Activated CD8-positive, alpha-beta memory T cell treated with anti-CD3 and anti-CD28 coated beads, Interleukin-2, amount 50 U/mL, for 1 hour (primary cell): ENCODE data around the gene TECPR2.

Experiments used
- DNase-seq: peaks from one replicate; pipeline ENCODE4 v3.0.0-alpha.2; 2020; ENCODE audit errors: extremely low read depth

Gene TECPR2

DNA sequence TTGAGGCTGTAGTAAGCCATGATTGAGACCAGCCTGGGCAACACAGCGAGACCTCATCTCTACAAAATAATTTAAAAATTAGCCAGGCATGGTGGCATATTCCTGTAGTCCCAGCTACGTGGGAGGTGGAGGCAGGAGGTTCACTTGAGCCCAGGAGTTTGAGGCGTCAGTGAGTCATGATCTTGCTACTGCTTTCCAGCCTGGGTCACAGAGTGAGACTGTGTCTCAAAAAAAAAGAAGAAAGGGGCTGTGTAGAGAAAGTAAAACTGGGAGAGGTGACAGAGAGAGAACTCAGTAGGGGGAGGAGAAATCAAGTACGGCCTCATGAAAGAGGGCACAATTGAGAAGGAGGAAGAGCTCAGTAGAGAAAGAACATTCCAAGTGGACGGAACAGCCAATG is 12.4 kb downstream of the TECPR2 start:
- DNase-seq = no peak

DNA sequence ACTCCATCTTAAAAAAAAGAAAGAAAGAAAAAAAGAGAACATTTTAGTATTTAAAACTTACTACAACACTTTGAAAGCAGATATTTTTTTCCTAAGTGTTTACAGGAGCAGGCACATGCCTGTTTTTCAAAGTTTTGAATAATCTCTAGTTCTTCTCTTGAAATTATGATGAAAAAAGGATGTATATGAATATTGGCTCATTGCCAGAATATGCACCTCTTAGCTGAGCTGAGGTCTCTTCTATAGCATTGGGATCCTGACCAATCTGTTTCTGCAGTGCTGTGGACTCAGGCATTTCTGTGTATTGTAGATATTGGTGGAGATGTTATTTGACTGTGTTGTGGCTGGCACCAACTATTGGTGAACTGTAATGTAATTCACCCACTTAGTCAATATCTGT is 15.0 kb downstream of the TECPR2 start:
- no peak for DNase-seq

DNA sequence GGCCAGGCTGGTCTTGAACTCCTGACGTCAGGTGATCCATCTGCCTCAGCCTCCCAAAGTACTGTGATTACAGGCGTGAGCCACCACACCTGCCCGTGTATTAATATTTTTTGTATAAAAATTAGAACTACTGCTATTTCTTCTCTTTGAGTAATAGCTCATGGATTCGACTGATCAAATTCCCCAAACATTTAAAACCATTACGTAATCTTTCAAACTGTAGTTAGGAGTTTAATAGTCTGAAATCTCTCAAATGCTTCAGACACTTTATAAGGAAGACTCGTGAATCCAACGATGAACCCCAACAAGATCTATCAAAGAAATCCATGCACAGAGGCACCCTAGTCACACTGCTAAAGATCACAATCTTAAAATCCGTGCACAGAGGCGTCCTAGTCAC is 16.1 kb downstream of the TECPR2 start:
- no peak for DNase-seq

DNA sequence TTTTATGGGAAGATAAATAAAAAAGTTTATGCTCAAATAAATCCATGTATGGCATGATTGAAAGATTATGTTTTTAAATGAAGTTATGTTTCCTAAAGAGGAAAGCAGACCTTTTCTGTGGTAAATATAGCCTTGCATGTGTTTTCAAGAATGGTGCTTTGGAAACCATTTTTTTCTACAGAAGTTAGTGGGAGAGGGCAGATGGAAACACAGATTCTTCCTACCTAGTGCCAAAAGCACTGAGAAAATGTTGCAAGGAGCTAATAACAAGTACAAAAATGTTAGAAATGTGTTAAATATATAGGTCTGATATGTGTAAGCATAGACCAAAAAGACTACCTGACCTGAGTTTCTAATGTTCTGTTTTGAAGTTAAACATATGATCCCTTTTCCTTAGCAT is 24.3 kb downstream of the TECPR2 start:
- no peak for DNase-seq

DNA sequence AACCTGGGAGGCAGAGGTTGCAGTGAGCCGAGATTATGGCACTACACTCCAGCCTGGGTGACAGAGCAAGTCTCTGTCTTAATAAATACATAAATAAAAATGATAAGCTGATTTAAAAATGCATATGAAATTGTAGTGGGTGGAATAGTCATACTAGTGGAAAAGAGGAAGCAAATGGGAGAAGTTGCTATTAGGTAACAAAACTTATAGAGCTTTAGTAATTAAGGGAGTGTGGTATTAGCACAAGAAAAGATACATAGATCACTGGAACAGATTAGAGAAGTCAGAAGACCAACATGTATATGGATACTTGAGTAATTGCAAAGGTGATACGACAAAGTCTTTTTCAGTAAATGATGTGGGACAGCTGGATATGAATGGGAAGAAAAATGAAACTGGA is 26.5 kb downstream of the TECPR2 start:
- no peak for DNase-seq

DNA sequence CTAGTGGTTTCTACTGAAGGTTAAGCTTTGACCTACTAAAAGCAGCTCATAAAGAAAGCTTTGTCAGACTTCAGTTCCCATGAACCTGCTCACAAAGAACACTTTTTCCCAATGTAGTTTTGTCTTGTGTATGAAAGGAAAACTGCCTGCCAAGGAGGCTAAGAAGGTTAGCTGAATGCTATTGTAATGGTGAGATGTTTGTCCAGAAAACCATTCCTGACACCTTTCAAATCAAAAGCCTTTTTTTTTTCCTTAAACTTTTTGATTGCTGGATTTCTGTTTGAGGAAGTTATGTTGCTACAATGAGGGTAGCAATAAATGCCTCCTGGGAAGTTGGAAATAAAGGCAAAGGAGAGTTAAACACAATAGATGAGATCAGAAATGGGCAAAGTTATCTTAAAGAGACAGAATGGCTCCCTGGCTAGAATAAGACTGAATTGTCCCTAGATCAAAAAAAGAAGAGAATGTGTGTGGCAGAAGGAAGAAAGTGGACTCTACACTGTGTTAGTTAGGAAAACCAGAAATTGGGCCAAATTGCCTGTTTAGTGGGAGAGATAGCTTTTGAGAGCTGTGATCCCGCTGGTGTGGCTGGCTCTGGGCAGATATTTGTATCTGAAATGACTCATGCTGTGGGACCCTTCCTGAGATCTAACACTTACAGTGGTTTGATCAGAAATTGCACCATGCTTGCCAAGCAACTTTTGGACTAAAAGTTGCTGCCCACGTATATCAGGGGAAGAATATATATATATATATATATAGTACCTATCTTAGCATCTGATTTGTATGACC is 27.5 kb downstream of the TECPR2 start:
- no peak for DNase-seq

DNA sequence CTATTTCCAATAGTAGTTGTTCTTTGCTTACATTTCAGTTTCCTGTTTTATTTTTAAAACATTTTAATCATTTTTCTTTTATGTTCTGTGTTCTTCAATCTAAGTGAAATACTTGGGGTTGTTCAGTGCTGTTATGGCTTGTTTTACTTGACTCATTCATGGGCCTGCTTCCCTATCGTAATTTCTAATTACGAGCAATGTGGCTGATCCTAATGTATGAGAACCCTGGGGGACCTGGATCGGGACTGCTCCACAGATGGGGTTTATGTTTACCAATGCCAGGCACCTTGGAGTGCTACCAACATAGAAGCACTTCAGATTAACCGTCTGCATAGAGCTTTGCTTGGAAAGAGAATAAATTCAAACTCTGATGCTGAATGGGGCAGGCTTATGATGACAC is 29.8 kb downstream of the TECPR2 start:
- no peak for DNase-seq

DNA sequence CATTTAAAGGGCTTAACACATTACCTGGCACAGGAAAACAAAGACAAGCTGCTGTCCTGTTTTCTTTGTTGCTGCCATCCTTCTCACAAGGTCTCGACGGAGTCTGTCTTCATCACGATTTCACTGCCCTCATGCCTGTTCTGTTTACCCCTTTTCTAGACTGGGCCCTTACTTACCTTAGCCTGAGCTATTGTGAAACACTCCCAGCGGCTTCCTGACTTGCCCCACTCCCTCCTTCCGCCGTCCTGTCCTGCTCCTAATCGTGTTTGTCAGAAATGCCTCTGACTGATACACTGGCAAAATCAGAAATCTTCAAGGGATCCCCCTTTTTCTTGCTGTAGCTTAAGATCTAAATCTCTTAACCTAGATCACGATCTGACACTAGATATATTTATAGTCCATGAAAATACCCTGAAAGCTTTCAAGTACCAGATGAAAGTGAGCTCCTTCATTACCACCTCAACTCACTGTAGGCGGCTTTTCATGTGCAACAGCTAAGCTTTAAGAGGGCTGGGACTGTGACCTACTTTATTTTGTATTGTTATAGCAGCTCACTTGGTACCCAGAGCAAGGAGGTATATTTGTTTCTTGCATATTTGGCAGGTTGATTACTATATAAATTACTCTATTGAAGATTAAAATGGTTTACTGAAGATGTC is 32.1 kb downstream of the TECPR2 start:
- no peak for DNase-seq

DNA sequence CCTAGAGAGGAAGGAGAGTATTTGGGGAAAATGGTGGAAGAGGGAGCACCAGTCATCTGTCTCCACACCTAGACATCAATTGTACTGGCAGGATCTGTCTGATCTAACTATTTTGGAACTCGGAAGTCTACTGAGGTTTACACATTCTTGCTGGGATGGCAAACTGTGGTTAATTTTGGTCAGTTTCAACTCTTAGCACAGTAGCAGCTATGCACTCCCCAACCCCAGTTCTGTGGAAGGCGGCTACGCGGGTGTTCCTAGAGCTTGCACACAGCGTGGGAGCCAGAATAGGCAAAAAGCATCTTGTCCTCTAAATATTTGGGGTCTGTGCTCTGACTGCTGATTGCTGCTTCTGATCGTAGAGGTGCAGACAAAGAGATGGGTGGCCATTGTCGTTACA is 33.8 kb downstream of the TECPR2 start:
- no peak for DNase-seq

DNA sequence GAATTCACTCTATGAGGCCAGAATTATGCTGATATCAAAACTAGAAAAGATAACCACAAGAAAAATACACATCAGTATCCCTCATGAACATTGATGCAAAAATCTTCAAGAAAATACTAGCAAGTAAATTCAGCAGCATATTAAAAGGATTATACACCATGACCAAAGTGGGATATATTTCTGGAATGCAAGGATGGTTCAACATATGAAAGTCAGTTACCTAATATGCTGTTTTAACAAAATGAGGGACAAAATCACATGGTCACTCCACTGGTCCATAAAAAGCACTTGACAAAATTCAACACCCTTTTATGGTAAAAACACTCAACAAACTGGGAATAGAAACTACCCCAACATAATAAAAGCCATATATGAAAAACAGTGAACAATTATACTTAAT is 40.3 kb downstream of the TECPR2 start:
- DNase-seq = no peak

DNA sequence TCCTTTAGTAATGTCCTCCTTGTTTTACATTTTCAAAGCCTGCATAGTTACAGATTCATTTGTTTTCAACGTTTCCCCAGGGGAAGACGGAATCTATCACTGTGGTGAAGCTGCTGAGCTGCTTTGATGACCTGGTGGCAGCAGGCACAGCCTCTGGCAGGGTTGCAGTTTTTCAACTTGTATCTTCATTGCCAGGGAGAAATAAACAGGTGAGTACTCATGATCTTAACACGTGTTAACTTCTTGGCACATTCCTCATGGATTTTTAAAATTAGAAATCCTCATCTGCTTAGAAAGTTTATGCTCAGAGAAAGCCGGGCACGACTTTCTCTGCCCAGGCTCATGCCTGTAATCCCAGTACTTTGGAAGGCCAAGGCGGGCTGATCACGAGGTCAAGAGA is 44.5 kb downstream of the TECPR2 start:
- no peak for DNase-seq

DNA sequence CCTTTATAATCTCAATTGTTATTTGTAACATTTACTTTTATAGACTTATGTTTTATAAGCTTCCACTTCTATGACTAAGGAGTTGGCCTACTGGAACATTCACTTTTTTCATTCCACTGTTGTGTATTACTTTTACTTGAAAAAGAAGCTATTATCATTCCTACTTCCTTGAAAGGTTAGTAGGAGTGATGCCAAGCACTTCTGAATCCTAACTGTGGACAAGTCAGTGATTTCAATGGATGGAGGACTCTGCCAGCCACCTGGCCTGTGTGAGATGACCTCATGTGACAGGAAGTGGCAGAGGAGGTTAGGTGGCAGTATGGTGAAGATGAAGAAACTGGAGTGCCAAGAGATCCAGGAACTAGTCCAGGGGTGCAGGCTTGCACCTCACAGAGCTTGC is 46.0 kb downstream of the TECPR2 start:
- no peak for DNase-seq

DNA sequence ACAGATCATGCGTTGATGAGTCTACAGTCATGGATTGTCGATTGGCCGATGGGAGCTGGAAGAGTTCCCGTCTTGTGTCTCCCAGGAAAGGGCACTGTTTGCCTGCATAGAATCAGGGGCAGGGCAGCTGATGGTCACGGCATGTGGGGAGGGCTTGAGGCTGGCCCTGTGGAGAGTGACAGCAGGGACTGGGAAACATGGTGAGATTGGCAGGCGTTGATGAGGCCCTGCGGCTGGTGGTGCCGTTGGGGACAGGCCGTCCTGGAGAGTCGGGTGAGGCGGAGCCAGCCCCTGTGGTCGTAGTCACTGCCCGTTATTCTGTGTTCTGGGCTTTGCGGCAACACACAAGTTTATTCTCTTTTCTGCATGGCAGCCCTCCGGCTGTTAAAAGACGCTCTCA is 52.9 kb downstream of the TECPR2 start:
- DNase-seq = no peak

DNA sequence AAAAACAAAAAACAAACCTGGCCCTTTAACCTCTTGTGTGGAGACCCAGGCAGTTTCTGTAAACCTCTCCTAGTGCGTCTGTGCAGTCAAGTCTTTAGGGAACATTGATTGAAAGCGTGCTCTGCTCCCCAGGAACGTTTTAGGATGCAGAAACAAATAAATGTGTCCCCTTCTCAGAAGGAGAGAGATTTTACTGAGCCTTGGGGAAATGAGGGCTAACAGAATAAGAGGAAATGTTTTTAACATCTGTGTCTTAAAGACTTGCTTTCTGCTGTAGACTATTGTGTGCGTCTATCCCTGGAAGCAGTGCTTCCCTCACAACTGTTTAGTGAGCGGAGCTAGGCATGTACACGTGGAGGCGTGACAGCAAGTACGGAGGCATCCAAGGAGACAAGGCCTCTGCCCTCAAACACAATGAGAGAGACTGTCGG is 54.3 kb downstream of the TECPR2 start:
- DNase-seq = no peak

DNA sequence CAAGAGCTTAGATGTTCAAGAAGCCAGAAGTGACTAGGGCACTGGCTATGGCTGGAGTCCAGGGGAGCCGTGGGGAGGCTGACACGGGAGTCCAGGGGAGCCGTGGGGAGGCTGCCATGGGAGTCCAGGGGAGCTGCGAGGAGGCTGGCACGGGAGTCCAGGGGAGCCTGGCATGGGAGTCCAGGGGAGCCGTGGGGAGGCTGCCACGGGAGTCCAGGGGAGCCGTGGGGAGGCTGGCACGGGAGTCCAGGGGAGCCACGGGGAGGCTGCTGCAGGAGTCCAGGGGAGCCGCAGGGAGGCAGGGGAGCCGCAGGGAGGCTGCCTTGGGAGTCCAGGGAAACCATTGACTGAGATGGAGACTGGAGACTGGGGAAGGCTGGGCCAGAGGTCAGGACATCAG is 54.9 kb downstream of the TECPR2 start:
- DNase-seq = no peak

DNA sequence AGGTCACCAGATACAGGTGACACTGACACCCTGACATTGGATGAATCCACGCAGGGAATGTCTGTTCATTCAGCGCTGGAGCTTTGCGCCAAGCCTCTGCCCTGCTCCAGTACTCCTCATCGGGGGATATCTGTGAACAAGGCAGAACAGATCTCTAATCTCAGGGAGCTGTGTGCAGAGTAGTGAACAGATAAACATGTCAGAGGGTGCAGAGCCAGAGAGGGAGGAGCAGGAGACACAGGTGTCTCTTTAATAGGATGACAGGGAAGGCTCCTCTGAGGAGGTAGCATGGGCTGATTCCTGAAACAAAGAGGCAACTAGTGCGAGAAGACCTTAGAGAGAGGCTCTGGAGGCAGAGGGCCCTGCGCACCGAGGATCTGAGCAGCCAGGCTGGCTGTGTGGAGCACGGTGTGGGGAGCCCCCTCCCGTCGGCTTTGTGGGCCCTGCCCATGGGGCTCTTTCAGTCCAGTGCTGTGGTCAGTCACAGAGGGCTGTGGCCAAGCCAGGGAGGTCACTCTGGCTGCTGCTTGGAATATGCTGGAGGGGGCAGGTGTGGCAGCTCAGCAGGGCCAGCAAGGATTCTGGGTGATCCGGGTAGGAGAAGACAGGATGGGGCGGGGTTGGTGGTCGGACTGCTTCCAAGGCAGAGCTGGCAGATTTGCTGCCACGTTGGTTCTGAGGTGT is 55.6 kb downstream of the TECPR2 start:
- no peak for DNase-seq

DNA sequence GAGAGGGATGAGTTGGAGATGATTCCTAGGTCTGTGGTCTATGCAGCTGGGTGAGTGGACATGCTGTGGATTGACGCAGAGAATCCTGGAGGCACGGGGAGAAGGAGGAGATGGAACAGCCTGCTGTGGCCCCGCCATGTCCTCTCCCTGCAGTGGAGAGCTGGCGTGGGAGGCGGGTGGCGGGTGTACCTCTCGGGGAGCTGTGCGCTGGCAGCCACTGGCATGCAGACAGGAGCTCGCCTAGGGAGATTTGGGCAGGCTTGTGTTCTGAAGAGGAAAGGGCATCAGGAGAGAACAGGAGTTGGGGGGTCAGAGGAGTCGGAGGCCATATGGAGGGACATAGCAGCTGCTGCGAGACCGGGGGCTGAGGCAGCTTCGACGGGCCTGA is 56.1 kb downstream of the TECPR2 start:
- no peak for DNase-seq

DNA sequence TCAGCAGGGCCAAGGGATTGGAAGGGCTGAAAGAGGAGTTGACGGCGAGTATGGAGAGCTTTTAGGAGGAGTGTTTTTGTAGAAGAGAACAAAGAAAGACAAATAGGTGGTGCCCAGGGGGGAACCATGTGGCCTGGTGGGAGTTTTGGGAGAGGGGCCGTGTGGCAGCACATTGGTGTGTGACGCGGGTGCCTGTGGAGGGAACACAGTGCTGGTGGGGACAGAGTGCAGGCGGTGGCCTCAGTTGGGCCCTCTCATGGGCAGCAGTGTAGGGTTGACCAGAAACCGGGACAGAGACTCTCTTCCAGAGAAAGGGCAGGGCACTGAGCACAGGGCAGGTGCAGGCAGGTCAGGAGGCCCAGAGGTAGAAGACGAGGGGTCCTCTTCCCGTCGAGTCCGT is 56.5 kb downstream of the TECPR2 start:
- no peak for DNase-seq

DNA sequence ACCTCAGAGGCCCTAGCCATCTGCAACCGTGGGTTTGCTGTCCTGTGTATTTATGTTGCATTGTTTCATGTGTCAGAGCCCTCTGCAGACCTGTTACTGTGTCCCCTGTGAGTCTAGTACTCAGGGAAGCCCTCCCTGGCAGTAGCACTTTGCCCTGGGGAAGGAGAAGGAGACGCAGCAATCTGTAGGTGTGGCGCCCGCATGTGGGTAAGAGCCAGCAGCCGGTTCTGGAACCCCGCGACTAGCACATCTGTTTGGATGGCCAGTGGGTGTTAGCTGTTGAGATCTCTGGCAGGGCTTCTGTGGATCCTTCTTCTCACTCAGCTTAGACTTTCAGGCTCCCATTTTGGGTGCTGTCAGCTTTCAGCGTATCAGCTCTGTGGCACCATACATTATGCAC is 57.0 kb downstream of the TECPR2 start:
- no peak for DNase-seq

DNA sequence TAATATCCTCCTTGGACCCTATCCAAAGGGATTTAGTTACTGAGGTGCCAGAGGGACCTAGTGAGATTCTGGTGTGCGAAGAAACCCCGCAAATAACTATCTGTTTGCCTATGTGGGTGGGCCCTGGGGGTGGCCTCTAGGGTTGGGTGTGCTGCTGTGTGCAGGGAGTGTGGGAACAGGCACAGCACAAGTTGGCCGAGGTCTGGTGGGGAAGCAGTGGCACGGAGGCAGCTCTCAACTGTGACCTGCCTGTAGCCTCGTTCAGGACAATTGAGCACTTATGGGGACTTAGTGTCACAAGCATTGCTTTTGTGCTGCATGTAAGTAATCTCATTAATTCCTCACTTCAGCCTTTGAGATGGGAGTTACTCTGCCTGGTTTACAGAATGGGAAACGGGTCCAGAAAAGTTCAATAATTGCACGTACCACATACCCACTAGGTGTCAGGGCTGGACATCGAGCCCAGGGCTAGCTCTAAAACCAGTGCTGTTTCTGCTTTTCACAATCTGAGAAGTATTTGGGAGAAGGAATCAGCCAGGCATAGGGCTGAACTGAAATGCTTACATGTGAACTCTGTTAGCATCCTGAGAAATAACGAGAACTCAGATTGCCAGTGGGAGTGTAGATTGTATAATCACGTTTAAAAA is 58.8 kb downstream of the TECPR2 start:
- DNase-seq = no peak

DNA sequence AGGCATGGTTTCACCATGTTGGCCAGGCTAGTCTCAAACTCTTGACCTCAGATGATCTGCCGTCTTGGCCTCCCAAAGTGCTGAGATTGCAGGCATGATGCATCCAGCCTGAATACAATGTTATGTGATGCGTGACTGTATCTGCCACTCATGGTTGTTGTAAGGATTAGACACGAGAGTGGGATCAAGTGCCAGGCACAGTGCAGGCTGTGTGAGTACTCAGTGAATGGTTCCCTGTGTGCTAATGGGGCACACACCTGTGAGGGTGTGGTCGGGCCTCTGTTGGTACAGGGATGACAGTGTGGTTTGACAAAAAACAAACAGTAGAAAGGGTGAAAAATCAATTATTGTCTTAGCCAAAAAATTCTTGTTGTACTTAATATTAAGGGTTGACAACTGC is 61.8 kb downstream of the TECPR2 start:
- DNase-seq = no peak

DNA sequence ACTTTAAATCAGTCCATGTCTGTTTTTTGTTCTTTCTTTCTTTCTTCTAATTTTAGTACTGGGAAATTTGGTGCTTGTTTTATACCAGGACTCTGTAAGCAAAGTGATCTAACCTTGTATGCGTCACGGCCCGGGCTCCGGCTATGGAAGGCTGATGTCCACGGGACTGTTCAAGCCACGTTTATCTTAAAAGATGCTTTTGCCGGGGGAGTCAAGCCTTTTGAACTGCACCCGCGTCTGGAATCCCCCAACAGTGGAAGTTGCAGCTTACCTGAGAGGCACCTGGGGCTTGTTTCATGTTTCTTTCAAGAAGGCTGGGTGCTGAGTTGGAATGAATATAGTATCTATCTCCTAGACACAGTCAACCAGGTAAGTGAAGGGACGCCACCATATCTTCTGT is 62.2 kb downstream of the TECPR2 start:
- no peak for DNase-seq

DNA sequence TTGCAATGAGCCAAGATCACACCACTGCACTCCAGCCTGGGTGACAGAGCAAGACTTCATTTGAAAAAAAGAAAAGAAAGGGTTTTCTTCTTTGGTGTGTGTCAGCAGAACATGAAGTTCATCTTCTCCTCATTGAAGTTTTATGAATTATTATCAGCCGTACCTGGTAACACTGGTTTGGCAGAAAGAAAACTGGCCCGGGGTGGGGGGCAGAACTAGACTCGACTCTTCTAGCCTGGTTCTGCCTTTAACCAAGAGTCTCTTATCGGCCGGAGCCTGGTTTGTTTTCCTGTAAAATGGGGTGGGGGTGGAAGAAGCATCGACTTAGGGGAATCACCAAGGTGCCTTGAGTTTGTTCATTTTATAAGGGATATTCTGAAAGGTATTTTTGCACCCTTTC is 64.1 kb downstream of the TECPR2 start:
- DNase-seq = no peak
